Measurements from ENCODE around the gene SERAC1. TPM values are rescaled to one million over a fixed set of nuclear protein-coding genes. Genes with fewer than 3 reads are reported as not detected.
A peak's percentile ranks its signal among the peaks of the same experiment; 100 is the strongest.

SERAC1 gene
- polyA plus RNA-seq, 1 of the 3 experiments (the other 2 are of a cell fraction), result 5.6 TPM

DNA sequence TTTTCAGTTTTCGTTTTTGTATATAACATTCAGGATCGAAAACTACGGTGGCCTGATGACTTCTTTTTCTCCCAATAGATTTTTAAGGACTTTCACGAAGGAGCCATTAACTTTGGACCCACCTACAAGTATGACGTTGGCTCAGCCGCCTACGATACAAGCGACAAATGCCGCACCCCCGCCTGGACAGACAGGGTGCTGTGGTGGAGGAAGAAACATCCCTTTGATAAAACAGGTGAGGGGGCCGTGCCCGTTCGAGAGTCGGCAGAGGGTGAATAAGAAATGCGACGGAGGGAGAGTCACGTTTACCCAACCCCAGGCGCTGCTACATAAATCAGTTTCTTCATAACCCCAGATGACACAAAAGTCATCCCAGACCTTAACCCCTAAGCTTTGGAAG, 91.5 kb downstream of the SERAC1 start:
- H3K9me3 ChIP-seq, result no peaks in the 10 kb centered on the region
- no peak for TF ChIP-seq YY1 (IDR thresholded peaks at IDR 0.05; ENCODE audit: low read depth)
- H3K27me3 ChIP-seq (ENCODE audit: insufficient read depth), result no peaks in the 10 kb centered on the region
- no peak overlapping the region for H3K9ac ChIP-seq
- no peak overlapping the region for H3K27ac ChIP-seq (ENCODE audit: low read depth in 2 of 2, low read length in 1 of 2)
- POLR2A ChIA-PET, result no interaction called here
- H3K9me2 ChIP-seq, result no peaks in the 10 kb centered on the region
- peaks cover 7% of the 10 kb centered on the region for H3F3A ChIP-seq (replicated peaks; ENCODE audit: insufficient read depth)
- peaks cover 25 to 74% of the 10 kb centered on the region in 2 experiments for H3K36me3 ChIP-seq (replicated peaks in 1 of 2; ENCODE audit: control insufficient read depth in 1 of 2, insufficient read depth in 2 of 2, low read length in 1 of 2)
- CTCF ChIA-PET, result no interaction called here
- H3K79me2 ChIP-seq (ENCODE audit: insufficient read depth), result peaks cover 5% of the 10 kb centered on the region; the same call in 1 of the 2 replicates
- H3K4me2 ChIP-seq, result no peak overlapping the region
- H3K4me3 ChIP-seq (ENCODE audit: low read depth in 2 of 2, low read length in 1 of 2), result no peak overlapping the region
- H3K4me1 ChIP-seq (ENCODE audit: control insufficient read depth in 1 of 2, insufficient read depth in 2 of 2, low read depth in 1 of 2, low read length in 1 of 2), result peaks cover 0 to 11% of the 10 kb centered on the region in 2 experiments; a peak in 1 of 4 replicates
- H4K20me1 ChIP-seq (ENCODE audit: insufficient read depth), result no peaks in the 10 kb centered on the region
- no peak for DNase-seq
- WGBS (ENCODE audit: low lambda C conversion rate), result 95% methylated on average over 18 of the region's 18 CpGs
- H2AFZ ChIP-seq (ENCODE audit: low read depth), result no peak overlapping the region

DNA sequence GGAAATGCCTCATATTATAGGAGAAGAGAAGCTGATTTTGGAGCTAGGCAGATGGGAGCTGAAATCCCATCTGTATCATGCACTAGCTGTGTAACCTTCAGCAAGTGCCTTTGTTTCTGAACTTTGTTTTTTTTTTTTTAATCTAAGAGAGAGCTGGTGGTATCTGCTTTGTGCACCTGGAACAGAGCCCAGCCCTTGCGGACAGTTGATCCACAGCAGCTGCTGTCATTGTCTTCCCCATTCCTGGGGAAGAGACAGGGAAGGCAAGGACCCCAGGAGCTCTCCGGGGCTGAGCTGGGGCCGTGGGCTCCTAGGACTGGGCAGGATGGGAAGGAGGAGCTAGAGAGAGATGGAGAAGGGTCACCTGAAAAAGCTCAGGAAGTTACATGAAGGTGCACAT, 94.3 kb downstream of the SERAC1 start:
- Histone ChIP-seq H3K79me2 (ENCODE audit: insufficient read depth) (no peaks in the 10 kb centered on the region; the same call in 1 of the 2 replicates), H2AFZ (ENCODE audit: low read depth) (no peak overlapping the region), H3K9me3 (no peaks in the 10 kb centered on the region), H4K20me1 (ENCODE audit: insufficient read depth) (no peaks in the 10 kb centered on the region), H3F3A (replicated peaks; ENCODE audit: insufficient read depth) (peaks cover 15% of the 10 kb centered on the region), H3K27ac (ENCODE audit: low read depth in 2 of 2, low read length in 1 of 2) (peak overlapping the region in 1 of 2 experiments; percentile 16; a peak in 1 of 4 replicates), H3K4me3 (ENCODE audit: low read depth in 2 of 2, low read length in 1 of 2) (no peak overlapping the region), H3K9me2 (no peaks in the 10 kb centered on the region), H3K9ac (no peak overlapping the region), H3K36me3 (replicated peaks in 1 of 2; ENCODE audit: control insufficient read depth in 1 of 2, insufficient read depth in 2 of 2, low read length in 1 of 2) (peaks cover 31 to 59% of the 10 kb centered on the region in 2 experiments), H3K4me1 (ENCODE audit: control insufficient read depth in 1 of 2, insufficient read depth in 2 of 2, low read depth in 1 of 2, low read length in 1 of 2) (peaks cover 11 to 16% of the 10 kb centered on the region in 2 experiments; a peak in 3 of 4 replicates), H3K27me3 (ENCODE audit: insufficient read depth) (no peaks in the 10 kb centered on the region), H3K4me2 (no peak overlapping the region)
- WGBS (ENCODE audit: low lambda C conversion rate), result 51% methylated on average over 3 of the region's 3 CpGs
- CTCF ChIA-PET, result interaction anchor here (1.0 to 3.9 kb wide), 14 partner anchors 14 to 759 kb away, joined by 4 to 25 read pairs (median 8); partner anchors contain the start of gene SYNJ2
- TF ChIP-seq YY1 (IDR thresholded peaks at IDR 0.05; ENCODE audit: low read depth) (no peak), PBX3 (IDR thresholded peaks at IDR 0.05) (0 out of 2 replicates have a peak, but pooled peaks have one; percentile 10), TCF12 (IDR thresholded peaks at IDR 0.05) (peak; percentile 57)
- POLR2A ChIA-PET, result interaction anchor here (0.5 to 0.9 kb wide), 3 partner anchors 12 to 22 kb away, joined by 3 to 5 read pairs (median 3); no protein-coding TSS in a partner anchor
- DNase-seq, result peak; percentile 59

DNA sequence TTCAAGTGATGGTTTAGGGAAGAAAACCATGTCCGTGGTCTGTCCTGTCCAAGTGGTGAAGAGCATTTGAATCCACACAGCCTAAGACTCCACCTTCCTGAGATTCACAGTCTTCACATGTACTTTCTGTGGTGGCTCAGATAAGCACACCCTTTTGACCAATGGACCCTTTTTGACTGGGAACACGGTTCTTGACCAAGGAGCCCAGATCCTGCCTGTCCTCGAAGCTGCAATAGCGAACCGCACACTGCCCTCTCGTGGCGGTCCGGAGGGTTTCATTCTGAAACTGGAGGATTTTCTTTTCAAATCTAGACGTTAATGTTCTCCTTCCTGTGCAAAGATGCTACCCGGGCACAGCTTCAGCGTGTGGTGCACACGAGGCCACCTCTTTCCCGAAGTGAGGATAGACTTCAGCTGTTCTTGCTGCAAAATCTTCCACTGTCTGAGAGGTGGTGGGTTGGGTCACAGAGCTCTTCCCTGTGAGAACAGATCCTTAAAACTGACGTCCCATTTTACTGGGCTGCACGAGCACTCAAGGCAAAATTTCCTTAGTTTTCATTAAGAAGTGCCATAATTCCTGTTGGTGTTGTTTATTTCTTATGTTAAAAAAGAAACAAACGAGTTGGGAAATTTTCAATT, 95.9 kb downstream of the SERAC1 start:
- H3K79me2 ChIP-seq (ENCODE audit: insufficient read depth), result peaks cover under 1% of the 10 kb centered on the region; the same call in 1 of the 2 replicates
- no peak overlapping the region for H2AFZ ChIP-seq (ENCODE audit: low read depth)
- H3K9ac ChIP-seq, result no peak overlapping the region
- H3F3A ChIP-seq (replicated peaks; ENCODE audit: insufficient read depth), result peaks cover 26% of the 10 kb centered on the region
- H3K4me2 ChIP-seq, result no peak overlapping the region
- peaks cover 18 to 53% of the 10 kb centered on the region in 2 experiments for H3K36me3 ChIP-seq (replicated peaks in 1 of 2; ENCODE audit: control insufficient read depth in 1 of 2, insufficient read depth in 2 of 2, low read length in 1 of 2)
- CTCF ChIA-PET, result interaction anchor here (0.6 to 5.8 kb wide), 73 partner anchors 9 to 585 kb away, joined by 3 to 69 read pairs (median 4); partner anchors contain the start of gene SYNJ2
- WGBS (ENCODE audit: low lambda C conversion rate), result 26% methylated on average over 16 of the region's 16 CpGs
- H3K4me3 ChIP-seq (ENCODE audit: low read depth in 2 of 2, low read length in 1 of 2), result peak overlapping the region in 1 of 2 experiments; percentile 14; a peak in 1 of 4 replicates
- POLR2A ChIA-PET, result no interaction called here
- no peaks in the 10 kb centered on the region for H4K20me1 ChIP-seq (ENCODE audit: insufficient read depth)
- H3K27ac ChIP-seq (ENCODE audit: low read depth in 2 of 2, low read length in 1 of 2), result peak overlapping the region in 1 of 2 experiments; percentile 76; a peak in 2 of 4 replicates
- H3K9me2 ChIP-seq, result no peaks in the 10 kb centered on the region
- DNase-seq, result peak; percentile 83
- H3K4me1 ChIP-seq (ENCODE audit: control insufficient read depth in 1 of 2, insufficient read depth in 2 of 2, low read depth in 1 of 2, low read length in 1 of 2), result peaks cover 11 to 30% of the 10 kb centered on the region in 2 experiments; a peak in 3 of 4 replicates
- no peaks in the 10 kb centered on the region for H3K27me3 ChIP-seq (ENCODE audit: insufficient read depth)
- no peaks in the 10 kb centered on the region for H3K9me3 ChIP-seq
- no peak for TF ChIP-seq NRF1 (IDR thresholded peaks at IDR 0.05; ENCODE audit: low read depth, low read length)
- no peak for TF ChIP-seq NFIC (IDR thresholded peaks at IDR 0.05; ENCODE audit: borderline replicate concordance)
- TF ChIP-seq, protein P1, sequence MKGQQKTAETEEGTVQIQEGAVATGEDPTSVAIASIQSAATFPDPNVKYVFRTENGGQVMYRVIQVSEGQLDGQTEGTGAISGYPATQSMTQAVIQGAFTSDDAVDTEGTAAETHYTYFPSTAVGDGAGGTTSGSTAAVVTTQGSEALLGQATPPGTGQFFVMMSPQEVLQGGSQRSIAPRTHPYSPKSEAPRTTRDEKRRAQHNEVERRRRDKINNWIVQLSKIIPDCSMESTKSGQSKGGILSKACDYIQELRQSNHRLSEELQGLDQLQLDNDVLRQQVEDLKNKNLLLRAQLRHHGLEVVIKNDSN (IDR thresholded peaks at IDR 0.05; ENCODE audit: borderline replicate concordance, low read depth), result no peak
- TF ChIP-seq SMC3 (IDR thresholded peaks at IDR 0.05; ENCODE audit: low read depth, low read length), result peak; percentile 81
- TF ChIP-seq YY1 (IDR thresholded peaks at IDR 0.05; ENCODE audit: low read depth), result no peak
- 0 out of 2 replicates have a peak, but pooled peaks have one; percentile 8 for TF ChIP-seq RCOR1 (IDR thresholded peaks at IDR 0.05; ENCODE audit: low read length)
- TF ChIP-seq SIN3A (IDR thresholded peaks at IDR 0.05; ENCODE audit: borderline replicate concordance, low read depth, low read length), result no peak
- TF ChIP-seq CTCF (IDR thresholded peaks at IDR 0.05), result peak; percentile 86
- TF ChIP-seq JUND (IDR thresholded peaks at IDR 0.05), result no peak
- no peak for TF ChIP-seq TCF12 (IDR thresholded peaks at IDR 0.05)
- TF ChIP-seq TEAD4 (IDR thresholded peaks at IDR 0.05; ENCODE audit: borderline replicate concordance, insufficient read depth), result no peak
- TF ChIP-seq RXRA (IDR thresholded peaks at IDR 0.05; ENCODE audit: borderline replicate concordance, low read depth), result no peak
- no peak for TF ChIP-seq FOSL2 (IDR thresholded peaks at IDR 0.05; ENCODE audit: borderline replicate concordance, low read depth)
- no peak for TF ChIP-seq RFX5 (IDR thresholded peaks at IDR 0.05; ENCODE audit: low read length)

All from SK-N-SH (cell line).